Left colon (tissue), 2 donors: ENCODE data around the gene GRID2. TPM values are rescaled to one million over a fixed set of nuclear protein-coding genes. Genes with fewer than 3 reads are reported as not detected.
"Not testable (repeated sequence)": the region's sequence is repeated elsewhere in the genome, so short reads cannot be mapped to it uniquely, and the experiment has no call there.

ENCODE experiments used
- ATAC-seq: fragments of 200-7000 bp; cut with Tn5 transposase; one replicate; pipeline ENCODE4 v1.9.1; 2020; ENCODE audit warnings: mild to moderate bottlenecking, moderate library complexity
- DNase-seq, 2 donors: peaks; one replicate each; pipeline ENCODE4 v3.0.0-alpha.2; 2020
- intact Hi-C, 2 donors: fragments of 100-400 bp; cut with DNase I in 1 of 2; cut with micrococcal nuclease in 1 of 2; formaldehyde crosslinking; loops; one replicate each; pipeline versions ENCODE4 v1.11.2 to v1.14.0; 2022; cut with DNase I, micrococcal nuclease
- total RNA-seq, 2 donors: library from RNA; stranded (reverse); fragmentation: NEBNext Ultra II Directional; extraction: Animal tissue kit (Norgen Biotek cat#: 25700); gene quantifications; one replicate each; pipeline ENCODE4 v1.2.1, GENCODE V29; 2021
- donor health status: DM: no; HTN: no; CAD: no.
- donor health status: DM: yes; HTN: yes; CAD: no.

The GRID2 gene
- total RNA-seq, 2 donors from 2014 or later = not detected

DNA sequence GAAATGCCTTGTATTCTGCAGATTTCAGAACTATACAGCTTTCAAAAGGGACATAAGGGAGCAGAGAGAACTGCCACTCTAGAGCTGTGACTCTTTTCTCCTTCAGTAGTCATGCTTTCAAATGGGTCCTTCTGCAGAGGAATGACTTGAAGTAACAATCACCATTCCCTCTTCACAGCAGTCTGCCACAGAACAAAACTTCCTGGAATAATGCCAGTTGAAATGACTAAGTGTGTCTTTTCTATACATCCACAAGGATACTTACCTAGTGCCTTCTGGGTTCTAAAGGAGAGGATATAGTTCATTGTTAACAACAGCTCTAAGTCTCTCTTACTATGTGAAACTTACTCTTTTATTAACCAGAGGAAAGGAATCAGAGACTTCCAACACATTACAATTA, 1009.4 kb downstream of the GRID2 start:
- DNase-seq (no peak), ATAC-seq (no peak)
- intact Hi-C loops = no loop called here

DNA sequence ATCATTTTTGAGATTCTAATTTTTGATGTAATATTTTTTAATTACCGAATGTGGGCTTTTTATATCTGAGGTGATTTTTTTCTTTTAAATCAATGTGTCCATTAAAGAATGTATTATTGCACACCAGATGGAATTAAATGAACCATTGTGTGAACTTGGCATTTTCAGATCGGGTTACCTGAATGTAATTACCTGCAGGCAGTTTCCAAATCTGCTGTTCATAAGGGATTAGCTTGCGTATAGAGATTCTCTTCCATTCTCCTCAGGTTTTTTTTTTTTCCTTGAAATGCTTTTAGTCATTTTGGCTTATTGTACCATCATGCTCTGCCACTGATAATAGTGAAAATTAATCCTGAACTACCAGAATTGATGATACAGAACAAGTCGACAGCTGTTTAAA, 1013.3 kb downstream of the GRID2 start:
- DNase-seq (no peak), ATAC-seq (no peak)
- intact Hi-C loops = no loop called here

- intact Hi-C loops = no loop called here
- DNase-seq (no peak), ATAC-seq (no peak)
These were observed 1013.8 kb downstream of the GRID2 start for GRCh38 chr4:93317561-93317960.

- ATAC-seq (no peak), DNase-seq (no peak)
- intact Hi-C loops = no loop called here
These were observed 1015.3 kb downstream of the GRID2 start for GRCh38 chr4:93319041-93319440.

DNA sequence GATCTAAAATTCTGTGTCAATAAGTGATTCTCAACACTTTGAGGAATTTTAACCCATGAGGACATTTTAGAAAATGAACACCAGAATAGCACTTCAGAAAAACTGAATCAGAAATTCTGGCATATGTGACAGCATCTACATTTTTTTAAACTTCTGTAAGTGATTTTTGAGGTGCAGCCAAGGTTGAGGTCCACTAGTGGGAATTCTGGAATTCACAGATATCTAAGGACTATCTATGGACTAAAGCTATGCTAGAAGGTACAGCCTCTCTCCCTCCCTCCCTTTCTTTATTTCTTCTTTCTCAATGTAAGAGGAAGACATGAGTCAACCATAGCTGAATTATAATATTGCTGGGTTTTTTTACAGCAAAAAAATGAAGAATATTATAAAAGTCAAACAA, 1016.6 kb downstream of the GRID2 start:
- ATAC-seq (no peak), DNase-seq (no peak)
- intact Hi-C loops = no loop called here

DNA sequence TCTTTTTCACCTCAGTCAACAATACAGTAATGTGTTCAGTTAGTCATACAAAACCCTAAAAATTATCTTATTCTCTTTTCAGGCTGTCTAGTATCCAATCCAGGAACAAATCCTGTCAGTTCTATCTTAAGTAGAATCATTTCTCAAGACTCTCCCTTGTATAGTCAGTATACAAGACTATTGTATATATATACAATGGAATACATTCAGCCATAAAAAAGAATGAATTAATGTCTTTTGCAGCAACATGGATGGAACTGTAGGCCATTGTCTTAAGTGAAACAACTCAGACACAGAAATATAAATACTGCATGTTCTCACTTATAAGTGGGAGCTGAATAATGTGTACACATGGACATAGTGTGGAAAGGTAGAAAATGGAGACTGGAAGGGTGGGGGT, 1023.6 kb downstream of the GRID2 start:
- ATAC-seq (no peak), DNase-seq (no peak)
- intact Hi-C loops = no loop called here

DNA sequence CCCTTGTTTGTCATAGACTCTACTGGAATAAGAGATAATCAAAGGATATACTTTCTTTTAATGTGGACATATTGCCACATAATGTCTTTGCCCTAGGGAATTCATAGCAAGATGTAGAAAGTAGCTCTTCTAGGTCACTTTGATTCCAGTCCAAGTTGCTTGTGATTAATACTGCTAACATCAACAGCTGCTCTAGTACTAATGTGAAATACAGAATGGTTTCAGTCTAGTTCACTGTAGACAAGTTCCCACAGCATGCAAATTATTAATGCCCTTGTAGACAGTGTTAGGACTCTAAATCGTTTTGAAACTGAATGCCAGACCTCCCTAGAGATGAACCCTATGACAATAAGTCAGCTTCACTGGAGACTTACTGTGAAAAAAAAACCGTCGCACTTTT, 1030.2 kb downstream of the GRID2 start:
- intact Hi-C loops = no loop called here
- DNase-seq (no peak), ATAC-seq (no peak)

DNA sequence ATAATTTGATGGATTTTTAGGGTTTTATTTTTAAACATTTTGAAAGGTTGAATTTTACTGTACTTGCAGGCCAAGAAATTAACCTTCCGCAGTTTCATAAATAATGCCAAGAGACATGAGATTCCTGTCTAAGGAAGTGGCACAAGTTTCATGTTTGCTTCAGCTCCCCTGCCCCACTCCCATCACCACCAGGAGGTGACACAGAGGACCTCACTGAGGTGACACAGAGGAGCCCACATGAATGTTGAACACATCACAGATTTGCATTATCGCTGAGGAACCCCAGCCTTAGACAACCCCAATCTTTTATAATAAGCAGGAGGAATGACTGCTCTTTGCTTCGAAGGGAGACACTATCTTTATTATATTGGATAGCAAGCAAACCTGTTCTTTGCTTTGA, 1033.4 kb downstream of the GRID2 start:
- intact Hi-C loops = no loop called here
- ATAC-seq (no peak), DNase-seq (no peak)

GRCh38 chr4:93342738-93343137, 1039.0 kb downstream of the GRID2 start:
- ATAC-seq = no peak
- intact Hi-C loops = no loop called here
- no peak for DNase-seq

DNA sequence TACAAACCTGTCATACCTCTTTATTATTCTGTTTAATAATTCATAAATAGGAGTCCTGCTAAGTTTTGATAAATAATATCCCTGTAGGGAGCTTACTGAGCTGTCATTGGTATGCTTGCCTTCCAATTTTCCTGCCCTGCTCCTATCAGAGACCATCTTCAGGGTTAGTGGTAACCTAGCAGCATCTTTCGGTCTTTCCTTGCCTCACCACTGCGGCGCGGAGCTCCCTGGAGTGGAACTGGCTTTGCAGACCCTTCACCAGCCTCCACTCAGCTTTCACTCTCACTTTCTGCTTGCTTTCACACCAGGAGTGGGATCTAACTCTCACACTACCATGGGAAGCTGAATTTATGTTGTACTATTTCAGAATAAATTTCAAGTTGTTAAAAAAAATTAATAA, 1043.1 kb downstream of the GRID2 start:
- intact Hi-C loops = no loop called here
- ATAC-seq = no peak
- DNase-seq = no peak

DNA sequence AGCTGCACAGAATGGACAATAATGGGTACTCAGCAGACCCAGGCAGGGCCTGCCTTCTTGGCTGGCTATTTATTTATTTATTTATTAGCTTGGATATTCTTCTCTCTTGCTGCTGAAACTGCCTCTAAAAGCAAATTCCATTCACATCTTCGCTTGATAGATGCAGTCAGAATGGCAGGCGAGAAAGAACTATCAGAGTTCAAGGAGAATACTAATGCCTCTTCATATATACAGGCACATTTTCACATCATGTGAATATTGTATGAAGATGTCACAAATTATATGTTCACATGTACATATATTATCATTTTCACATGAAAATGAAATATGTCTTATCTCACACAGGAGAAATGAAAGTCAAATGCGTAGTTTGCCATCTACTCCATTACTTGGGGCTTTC, 1045.1 kb downstream of the GRID2 start:
- ATAC-seq = no peak
- intact Hi-C loops = no loop called here
- no peak for DNase-seq

GRCh38 chr4:93351846-93352245, 1048.1 kb downstream of the GRID2 start:
- intact Hi-C loops = no loop called here
- ATAC-seq (no peak), DNase-seq (no peak)

GRCh38 chr4:93355411-93355810, 1051.6 kb downstream of the GRID2 start:
- intact Hi-C loops = no loop called here
- ATAC-seq (no peak), DNase-seq (no peak)

DNA sequence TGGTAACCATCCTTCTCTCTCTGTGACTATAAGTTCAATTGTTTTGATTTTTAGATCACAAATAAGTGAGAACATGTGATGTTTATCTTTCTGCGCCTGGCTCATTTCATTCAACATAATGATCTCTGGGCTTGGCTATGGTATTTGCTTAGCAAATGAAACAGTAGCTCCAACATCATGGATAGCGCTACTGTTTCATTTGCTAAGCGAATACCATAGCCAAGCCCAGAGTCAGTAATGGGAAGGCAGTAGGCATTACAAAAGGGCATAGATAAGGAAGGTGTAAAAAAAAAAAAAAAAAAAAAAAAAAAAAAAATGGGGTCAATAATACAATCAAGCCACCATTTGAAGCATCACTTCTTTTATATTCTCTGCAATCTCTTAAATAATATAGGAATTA, 1055.8 kb downstream of the GRID2 start:
- ATAC-seq = no peak
- no peak for DNase-seq
- intact Hi-C loops = no loop called here

DNA sequence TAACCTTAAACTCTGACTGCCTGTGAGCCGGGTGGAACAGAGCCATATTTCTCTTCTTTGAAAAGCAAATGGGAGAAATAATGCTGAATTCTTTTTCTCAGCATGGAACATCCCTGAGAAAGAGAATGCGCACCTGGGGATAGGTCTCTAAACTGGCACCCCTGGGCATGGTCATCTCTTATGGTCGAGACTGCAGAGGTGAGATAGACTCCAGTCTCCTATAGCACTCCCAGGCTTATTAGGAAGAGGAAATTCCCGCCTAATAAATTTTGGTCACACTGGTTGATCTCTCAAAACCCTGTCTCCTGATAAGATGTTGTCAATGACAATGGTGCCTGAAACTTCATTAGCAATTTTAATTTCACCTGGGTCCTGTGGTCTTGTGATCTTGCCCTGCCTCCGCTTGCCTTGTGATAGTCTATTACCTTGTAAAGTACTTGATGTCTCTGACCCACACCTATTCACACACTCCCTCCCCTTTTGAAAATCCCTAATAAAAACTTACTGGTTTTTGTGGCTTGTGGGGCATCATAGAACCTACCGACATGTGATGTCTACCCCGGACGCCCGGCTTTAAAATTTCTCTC, 1062.5 kb downstream of the GRID2 start:
- ATAC-seq, DNase-seq, intact Hi-C loops: not testable (repeated sequence)

- intact Hi-C loops = no loop called here
- ATAC-seq (no peak), DNase-seq (no peak)
These were observed 1065.2 kb downstream of the GRID2 start for GRCh38 chr4:93368968-93369367.

GRCh38 chr4:93370256-93370655, 1066.5 kb downstream of the GRID2 start:
- DNase-seq (no peak), ATAC-seq (no peak)
- intact Hi-C loops = no loop called here

DNA sequence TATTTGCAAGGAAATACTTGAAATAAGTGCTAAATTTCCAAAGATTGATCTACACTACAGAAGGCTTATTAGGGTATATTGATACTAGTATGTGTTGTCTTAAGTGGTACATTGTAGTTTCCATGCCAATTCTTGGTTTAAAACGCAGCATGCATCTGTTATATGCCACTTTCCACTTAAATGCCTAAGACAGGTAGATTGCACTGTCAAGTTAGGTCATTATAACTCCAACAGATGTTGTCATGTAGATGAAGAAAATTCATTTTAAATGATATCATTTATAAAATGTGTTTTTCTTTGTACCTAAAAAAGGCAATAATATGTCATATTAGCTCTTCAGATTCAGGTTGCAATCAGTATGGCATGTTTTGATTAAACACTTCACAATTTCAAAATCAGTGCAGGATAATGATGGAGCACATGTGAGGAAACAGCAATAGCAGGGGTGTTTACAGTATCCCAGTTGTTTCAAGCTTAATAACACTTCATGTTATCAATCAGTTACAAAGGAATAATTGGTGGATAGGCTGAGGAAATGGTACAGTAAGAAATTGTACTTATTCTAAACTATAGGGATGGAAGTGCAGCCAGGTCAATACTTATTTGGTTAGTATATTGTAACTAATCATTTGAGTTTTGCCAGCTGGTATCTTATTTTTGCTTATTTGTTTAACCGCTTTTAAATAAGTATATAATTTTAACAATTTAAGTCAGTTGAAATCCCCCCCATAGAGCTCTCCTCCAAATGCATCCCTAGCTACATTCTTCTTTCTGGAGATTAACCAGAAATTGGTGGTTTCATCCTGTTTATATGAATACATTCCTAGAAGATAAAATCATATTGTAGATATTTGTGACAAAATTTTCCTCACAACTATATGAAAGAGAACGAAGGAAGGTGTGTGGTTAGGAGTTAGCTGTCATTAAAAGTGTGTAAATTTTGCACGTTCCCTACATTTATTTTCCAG, 1070.4 kb downstream of the GRID2 start:
- DNase-seq = no peak
- intact Hi-C loops = no loop called here
- no peak for ATAC-seq

GRCh38 chr4:93384241-93384640, 1080.5 kb downstream of the GRID2 start:
- ATAC-seq = no peak
- intact Hi-C loops = no loop called here
- DNase-seq = no peak

- intact Hi-C loops = no loop called here
- no peak for DNase-seq
- no peak for ATAC-seq
These were observed 1081.1 kb downstream of the GRID2 start for GRCh38 chr4:93384887-93385286.
